ENCODE data around the gene LLCFC1.

DNA sequence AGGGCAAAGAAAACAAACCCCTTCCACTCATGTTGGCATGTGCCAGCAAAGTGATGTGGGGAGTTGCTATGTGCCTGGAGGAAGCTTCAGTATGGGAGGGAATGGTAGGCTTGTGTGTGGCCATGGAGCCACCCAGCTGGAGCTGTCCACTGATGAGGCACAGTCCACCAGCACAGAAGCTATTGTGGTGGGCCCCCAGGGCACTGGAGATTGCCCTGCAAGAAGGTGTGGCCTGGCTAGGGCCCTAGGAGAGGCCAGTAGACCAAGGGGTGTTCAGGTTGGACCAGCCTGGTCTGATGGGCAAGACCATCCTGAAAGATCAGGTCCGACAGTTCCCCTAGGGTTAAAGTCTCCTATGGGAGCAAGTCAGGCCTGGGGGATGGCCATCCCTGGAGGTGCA, 45.0 kb downstream of the LLCFC1 start:
- TF ChIP-seq CTCF (IDR thresholded peaks at IDR 0.05; ENCODE audit: low read length), result no peak
- TF ChIP-seq EZH2phosphoT487 (IDR thresholded peaks at IDR 0.05; ENCODE audit: low read length), result no peak

All from MM.1S (cell line).